HG02884 (cell line): ENCODE results near the gene MIPEP.
"Not testable (repeated sequence)": the region's sequence is repeated elsewhere in the genome, so short reads cannot be mapped to it uniquely, and the experiment has no call there.

Source experiments
- ATAC-seq: cut with Tn5 transposase; IDR thresholded peaks from one replicate; pipeline ENCODE4 v1.9.1; 2021; ENCODE audit warnings: mild to moderate bottlenecking, moderate library complexity; ENCODE audit not compliant: unreplicated experiment

The MIPEP gene

GRCh38 chr13:23778002-23778652 is 111.1 kb downstream of the MIPEP start:
- ATAC-seq, result no peak

GRCh38 chr13:23777575-23777870 is 111.7 kb downstream of the MIPEP start:
- peak; percentile 17 for ATAC-seq

GRCh38 chr13:23776698-23777574 is 112.3 kb downstream of the MIPEP start:
- peak; percentile 95 for ATAC-seq

- ATAC-seq, result no peak
These were observed 116.5 kb downstream of the MIPEP start for GRCh38 chr13:23772717-23773116.

GRCh38 chr13:23771956-23772355 is 117.2 kb downstream of the MIPEP start:
- ATAC-seq, result no peak

GRCh38 chr13:23771552-23771951 is 117.6 kb downstream of the MIPEP start:
- peak; percentile 85 for ATAC-seq

GRCh38 chr13:23770973-23771372 is 118.2 kb downstream of the MIPEP start:
- ATAC-seq, result no peak

- no peak for ATAC-seq
These were observed 118.8 kb downstream of the MIPEP start for GRCh38 chr13:23770428-23770827.

GRCh38 chr13:23769401-23769800 is 119.8 kb downstream of the MIPEP start:
- no peak for ATAC-seq

GRCh38 chr13:23767838-23768237 is 121.4 kb downstream of the MIPEP start:
- ATAC-seq, result no peak

GRCh38 chr13:23766939-23767338 is 122.3 kb downstream of the MIPEP start:
- ATAC-seq, result no peak

- peak; percentile 60 for ATAC-seq
These were observed 122.9 kb downstream of the MIPEP start for GRCh38 chr13:23766283-23766682.

- ATAC-seq, result no peak
These were observed 123.7 kb downstream of the MIPEP start for GRCh38 chr13:23765531-23765930.

- ATAC-seq, result no peak
These were observed 125.9 kb downstream of the MIPEP start for GRCh38 chr13:23763318-23763717.

- ATAC-seq, result not testable (repeated sequence)
These were observed 127.4 kb downstream of the MIPEP start for GRCh38 chr13:23761760-23762159.

GRCh38 chr13:23760000-23760399 is 129.2 kb downstream of the MIPEP start:
- no peak for ATAC-seq

- no peak for ATAC-seq
These were observed 130.2 kb downstream of the MIPEP start for GRCh38 chr13:23758798-23759527.

GRCh38 chr13:23754997-23755396 is 134.2 kb downstream of the MIPEP start:
- no peak for ATAC-seq

GRCh38 chr13:23754506-23754905 is 134.7 kb downstream of the MIPEP start:
- no peak for ATAC-seq

- ATAC-seq, result no peak
These were observed 135.7 kb downstream of the MIPEP start for GRCh38 chr13:23753458-23753857.

GRCh38 chr13:23752111-23753001 is 136.8 kb downstream of the MIPEP start:
- ATAC-seq, result no peak
